Fibroblast of the aortic adventitia (primary cell): Measurements from ENCODE around the gene PARVB. TPM values are rescaled to one million over a fixed set of nuclear protein-coding genes. Genes with fewer than 3 reads are reported as not detected.
A peak's percentile ranks its signal among the peaks of the same experiment; 100 is the strongest.

ENCODE experiments used
- DNase-seq: peaks from one replicate; pipeline ENCODE4 v3.0.0-alpha.2; 2010; ENCODE audit warnings: low read depth
- H3K4me3 ChIP-seq: 2 replicates; pipeline ENCODE4 v1.5.1; 2011; ENCODE audit warnings: low read depth, mild to moderate bottlenecking, control low read depth, low read length, moderate library complexity
- total RNA-seq: library from RNA; depleted of rRNA; stranded (reverse); fragments of >200 nt; gene quantifications from 2 replicates; pipeline ENCODE4 v1.2.3, GENCODE V29; 2012; ENCODE audit warnings: low replicate concordance
- TF ChIP-seq, protein P1 (sequence below): IDR thresholded peaks from 2 replicates; pipeline ENCODE4 v1.5.1; 2011; ENCODE audit warnings: mild to moderate bottlenecking, low read length, control low read depth, inconsistent platforms; ENCODE audit not compliant: insufficient read depth

The PARVB gene
- total RNA-seq, 1 donor = 30.6 TPM

DNA sequence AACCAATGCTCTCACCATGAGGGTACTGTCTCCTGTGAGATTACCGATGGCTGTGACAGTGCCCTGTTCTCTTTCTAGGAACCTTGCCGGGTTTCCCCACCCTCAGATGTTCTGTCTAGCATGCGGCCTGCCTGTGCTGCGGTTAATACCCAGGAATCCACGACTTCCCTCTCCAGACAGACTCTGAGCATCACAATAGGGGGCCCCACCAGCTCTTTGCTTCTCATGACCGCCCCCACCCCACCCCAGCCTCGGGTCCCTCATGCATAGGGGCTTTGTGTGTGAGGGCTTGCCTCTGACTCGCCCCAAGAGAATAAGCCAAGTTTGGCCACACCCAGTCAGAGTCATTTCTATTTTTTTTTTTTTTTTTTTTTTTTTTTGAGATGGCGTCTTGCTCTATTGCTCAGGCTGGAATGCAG, 166.9 kb downstream of the PARVB start:
- H3K4me3 ChIP-seq = no peak overlapping the region
- TF ChIP-seq, protein P1, sequence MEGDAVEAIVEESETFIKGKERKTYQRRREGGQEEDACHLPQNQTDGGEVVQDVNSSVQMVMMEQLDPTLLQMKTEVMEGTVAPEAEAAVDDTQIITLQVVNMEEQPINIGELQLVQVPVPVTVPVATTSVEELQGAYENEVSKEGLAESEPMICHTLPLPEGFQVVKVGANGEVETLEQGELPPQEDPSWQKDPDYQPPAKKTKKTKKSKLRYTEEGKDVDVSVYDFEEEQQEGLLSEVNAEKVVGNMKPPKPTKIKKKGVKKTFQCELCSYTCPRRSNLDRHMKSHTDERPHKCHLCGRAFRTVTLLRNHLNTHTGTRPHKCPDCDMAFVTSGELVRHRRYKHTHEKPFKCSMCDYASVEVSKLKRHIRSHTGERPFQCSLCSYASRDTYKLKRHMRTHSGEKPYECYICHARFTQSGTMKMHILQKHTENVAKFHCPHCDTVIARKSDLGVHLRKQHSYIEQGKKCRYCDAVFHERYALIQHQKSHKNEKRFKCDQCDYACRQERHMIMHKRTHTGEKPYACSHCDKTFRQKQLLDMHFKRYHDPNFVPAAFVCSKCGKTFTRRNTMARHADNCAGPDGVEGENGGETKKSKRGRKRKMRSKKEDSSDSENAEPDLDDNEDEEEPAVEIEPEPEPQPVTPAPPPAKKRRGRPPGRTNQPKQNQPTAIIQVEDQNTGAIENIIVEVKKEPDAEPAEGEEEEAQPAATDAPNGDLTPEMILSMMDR = no peak
- peak; percentile 40 for DNase-seq

DNA sequence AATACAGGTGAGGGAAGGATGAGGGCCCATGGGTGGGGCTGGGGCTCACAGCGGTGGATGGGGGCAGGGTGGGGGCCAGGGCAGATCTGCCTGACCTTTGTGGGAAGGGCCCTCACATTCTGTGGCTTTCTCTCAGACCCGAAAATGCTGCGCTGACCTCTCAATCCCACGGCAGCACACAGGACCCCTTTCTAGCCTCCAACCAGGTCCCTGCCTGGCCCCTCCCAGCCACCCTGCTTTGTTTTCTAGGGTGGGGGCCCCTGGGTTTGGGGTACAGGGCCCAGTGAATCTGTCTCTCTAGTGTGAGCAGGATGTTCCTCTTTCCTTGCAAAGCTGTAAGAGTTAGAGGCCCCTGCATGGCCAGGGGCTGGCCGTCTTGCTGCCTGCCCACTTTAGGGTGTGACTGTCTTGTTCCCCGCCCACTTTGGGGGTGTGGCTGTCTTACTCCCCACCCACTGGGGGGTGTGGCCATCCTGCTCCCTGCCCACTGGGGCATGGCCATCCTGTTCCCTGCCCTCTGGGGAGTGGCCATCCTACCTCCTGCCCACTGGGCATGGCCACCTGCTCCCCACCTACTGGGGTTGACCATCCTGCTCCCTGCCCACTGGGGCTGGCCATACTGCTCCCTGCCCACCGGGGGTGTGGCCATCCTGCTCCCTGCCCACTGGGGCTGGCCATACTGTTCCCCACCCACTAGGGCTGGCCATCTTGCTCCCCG, 168.2 kb downstream of the PARVB start:
- TF ChIP-seq, protein P1 = no peak
- H3K4me3 ChIP-seq = no peak overlapping the region
- DNase-seq = no peak

DNA sequence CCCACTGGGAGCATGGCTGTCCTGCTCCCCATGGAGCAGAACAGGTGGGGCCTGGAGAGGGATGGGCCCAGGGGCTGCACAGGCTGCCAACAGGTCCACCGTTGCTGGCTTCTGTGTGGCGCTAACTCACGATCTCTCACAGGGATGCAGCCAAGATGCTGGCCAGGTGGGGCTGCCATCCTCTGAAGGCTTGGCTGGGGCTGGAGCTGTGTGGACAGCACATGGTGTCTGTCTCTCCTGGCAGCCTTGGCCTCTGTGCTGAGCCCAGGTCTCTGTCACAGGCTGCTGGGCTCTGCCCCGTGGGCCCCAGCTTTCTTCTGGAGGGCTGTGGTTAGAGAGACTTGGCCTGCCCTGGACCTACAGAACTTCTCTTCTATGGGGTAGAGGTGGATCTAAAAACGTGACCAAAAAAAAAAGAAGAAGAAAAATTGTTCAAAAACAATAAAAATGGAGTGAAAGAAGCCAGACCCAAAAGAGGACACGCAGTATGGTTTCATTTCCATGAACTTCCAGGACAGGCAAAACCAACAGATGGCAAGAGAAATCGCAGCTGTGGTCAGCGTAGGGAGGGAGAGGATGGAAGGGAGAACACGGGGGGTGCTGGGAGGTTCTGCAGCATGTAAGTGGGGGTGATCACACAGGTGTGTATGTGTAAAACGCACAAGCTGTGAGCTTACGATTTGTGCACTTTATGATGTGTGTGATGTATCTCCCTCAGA, 168.9 kb downstream of the PARVB start:
- DNase-seq = no peak
- TF ChIP-seq, protein P1 = no peak
- no peak overlapping the region for H3K4me3 ChIP-seq

DNA sequence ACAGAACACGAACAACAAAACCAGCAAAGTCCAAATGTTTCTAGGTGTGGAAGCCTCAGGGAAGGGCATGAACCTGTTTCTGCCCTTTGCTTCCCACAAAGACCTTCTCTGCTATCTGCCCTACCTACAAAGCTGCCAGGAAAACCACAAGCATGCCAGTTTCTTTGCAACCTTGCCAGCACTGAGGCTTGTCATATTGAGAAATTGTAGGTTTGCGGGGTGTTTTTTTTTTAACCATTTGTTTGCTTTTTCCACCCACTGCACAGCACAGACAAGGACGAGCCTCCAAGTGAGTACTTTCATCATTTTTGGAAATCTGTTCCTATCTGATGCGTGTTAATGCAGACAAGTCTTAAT, 169.4 kb downstream of the PARVB start:
- H3K4me3 ChIP-seq = no peak overlapping the region
- DNase-seq = no peak
- TF ChIP-seq, protein P1 = no peak

DNA sequence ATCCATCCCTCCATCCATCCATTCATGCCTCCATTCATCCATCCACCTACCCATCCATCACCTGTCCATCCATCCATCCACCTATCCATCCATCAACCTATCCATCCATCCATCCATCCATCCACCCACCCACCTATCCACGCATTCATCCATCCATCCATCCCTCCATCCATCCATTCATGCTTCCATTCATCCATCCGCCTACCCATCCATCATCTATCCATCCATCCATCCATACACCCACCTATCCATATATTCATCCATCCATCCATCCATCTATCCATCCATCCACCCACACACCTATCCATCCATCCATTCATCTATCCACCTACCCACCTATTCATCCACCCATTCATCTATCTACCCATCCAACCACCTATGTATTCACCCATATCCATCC, 170.5 kb downstream of the PARVB start:
- TF ChIP-seq, protein P1 = no peak
- DNase-seq = no peak
- H3K4me3 ChIP-seq = no peak overlapping the region

DNA sequence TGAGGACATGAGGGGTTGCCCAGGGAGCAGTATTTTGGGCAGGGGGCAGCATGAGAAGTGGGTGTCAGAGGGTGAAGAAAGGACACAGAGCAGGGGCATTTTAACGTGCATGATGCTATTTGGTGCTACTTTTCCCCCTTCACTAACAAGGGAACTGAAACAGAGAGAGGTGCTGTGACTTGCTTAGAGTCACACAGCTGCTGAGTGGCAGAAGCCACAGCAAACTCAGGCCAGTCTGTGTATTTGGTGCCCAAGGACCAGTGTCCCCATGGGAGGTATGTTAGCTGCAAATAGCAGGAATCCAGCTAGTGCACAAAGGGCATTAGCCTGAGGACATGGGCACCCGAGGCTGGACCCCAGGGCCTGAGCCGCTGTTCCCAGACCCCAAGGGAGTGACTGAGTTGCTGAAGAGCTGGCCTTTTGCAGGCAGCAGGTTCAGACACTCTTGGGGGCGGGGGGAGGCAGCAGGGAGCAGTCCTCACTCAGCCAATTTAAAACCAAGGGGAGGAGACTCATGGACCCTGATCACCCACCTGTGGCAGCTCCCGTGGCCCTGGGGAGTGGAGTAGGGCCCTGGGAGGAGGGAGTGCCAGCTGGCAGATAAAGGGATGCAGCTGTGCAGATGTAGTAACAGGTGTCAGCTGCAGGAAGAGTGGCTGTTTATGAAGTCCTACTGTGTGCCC, 171.2 kb downstream of the PARVB start:
- TF ChIP-seq, protein P1 = no peak
- no peak overlapping the region for H3K4me3 ChIP-seq
- DNase-seq = no peak
